ENCODE results near the gene WFDC1. TPM values are rescaled to one million over a fixed set of nuclear protein-coding genes. Genes with fewer than 3 reads are reported as not detected.

Gene WFDC1
- total and polyA plus RNA-seq, 4 donors: 1.0 to 5.2 (median 2.9) TPM

DNA sequence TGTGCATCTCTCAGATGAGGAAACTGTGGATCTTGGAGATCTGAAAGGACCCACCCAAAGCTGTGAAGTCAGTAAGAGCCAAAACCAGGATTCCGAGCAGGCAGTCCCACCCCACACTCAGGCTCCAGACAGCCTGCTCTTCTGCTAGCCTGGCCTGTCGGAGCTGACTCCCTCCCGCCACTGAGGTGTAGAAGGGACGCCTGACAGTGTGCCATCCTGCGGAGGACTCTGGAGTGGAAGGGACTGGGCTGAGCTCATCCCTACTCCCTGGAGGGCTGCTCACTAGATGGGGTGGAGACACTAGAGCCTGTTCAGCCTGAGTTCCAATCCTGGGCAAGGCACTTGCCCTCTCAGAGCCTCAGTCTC lies 36.0 kb downstream of the WFDC1 start:
- H3K27me3 ChIP-seq (ENCODE audit: control insufficient read depth in 4 of 4, insufficient read depth in 4 of 4, low read length in 3 of 4): no peaks in the 10 kb centered on the region
- H3K36me3 ChIP-seq (ENCODE audit: control insufficient read depth in 4 of 4, insufficient read depth in 3 of 4, low read depth in 1 of 4, low read length in 3 of 4): no peaks in the 10 kb centered on the region
- no peak for DNase-seq (ENCODE audit: low spot score)
- no peak overlapping the region for H3K9ac ChIP-seq (ENCODE audit: low read depth in 1 of 2, low read length in 2 of 2)
- no peak overlapping the region for H3K27ac ChIP-seq (ENCODE audit: low read depth in 1 of 2, low read length in 2 of 2)
- TF ChIP-seq EGR1 (IDR thresholded peaks at IDR 0.05; ENCODE audit: low read depth in 2 of 2): no peak
- TF ChIP-seq NR2F2 (IDR thresholded peaks at IDR 0.05): no peak
- no peak overlapping the region for H3K4me3 ChIP-seq (ENCODE audit: low read depth in 1 of 3, low read length in 3 of 3)
- H3K9me3 ChIP-seq (ENCODE audit: control insufficient read depth in 4 of 4, low read length in 3 of 4): peaks cover 0 to 10% (median 6%) of the 10 kb centered on the region in 4 donors
- H3K4me1 ChIP-seq (ENCODE audit: control insufficient read depth in 4 of 4, insufficient read depth in 4 of 4, low read length in 3 of 4): no peaks in the 10 kb centered on the region
- WGBS: 93% methylated on average over 5 of the region's 5 CpGs

DNA sequence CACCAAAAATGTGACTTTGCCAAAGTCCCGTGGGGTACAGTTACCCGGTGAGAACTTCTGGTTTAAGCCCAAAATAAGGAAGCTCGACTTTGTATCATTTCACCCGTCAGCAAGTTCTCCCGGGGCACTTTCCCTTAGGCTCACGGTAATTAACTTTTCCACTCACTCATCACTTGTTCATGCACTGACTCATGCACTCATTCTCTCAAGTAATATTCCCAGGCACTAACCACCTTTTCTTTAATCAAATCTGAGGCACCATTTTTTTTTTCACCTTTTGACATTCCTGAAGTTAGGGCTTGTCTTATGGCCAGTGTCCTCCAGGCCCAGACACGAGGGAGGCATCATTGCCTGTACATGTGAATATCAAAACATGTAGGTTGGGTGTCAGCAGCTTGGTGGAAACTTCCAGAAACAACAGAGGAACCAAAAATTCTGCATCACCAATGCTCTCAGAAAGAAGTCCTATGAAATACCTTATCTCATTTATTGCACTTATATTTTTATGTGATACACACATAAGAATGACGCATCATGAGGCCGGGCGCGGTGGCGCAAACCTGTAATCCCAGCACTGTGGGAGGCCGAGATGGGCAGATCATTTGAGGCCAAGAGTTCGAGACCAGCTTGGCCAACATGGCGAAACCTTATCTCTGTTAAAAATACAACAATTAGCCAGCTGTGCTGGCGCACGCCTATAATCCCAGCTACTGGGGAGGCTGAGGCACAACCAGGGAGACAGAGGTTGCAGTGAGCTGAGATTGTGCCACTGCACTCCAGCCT lies 37.5 kb downstream of the WFDC1 start:
- Histone ChIP-seq H3K4me1 (ENCODE audit: control insufficient read depth in 4 of 4, insufficient read depth in 4 of 4, low read length in 3 of 4) (no peaks in the 10 kb centered on the region), H3K4me3 (ENCODE audit: low read depth in 1 of 3, low read length in 3 of 3) (no peak overlapping the region), H3K27ac (ENCODE audit: low read depth in 1 of 2, low read length in 2 of 2) (no peak overlapping the region), H3K9ac (ENCODE audit: low read depth in 1 of 2, low read length in 2 of 2) (no peak overlapping the region), H3K36me3 (ENCODE audit: control insufficient read depth in 4 of 4, insufficient read depth in 3 of 4, low read depth in 1 of 4, low read length in 3 of 4) (no peaks in the 10 kb centered on the region), H3K9me3 (ENCODE audit: control insufficient read depth in 4 of 4, low read length in 3 of 4) (peaks cover 0 to 5% (median 2%) of the 10 kb centered on the region in 4 donors), H3K27me3 (ENCODE audit: control insufficient read depth in 4 of 4, insufficient read depth in 4 of 4, low read length in 3 of 4) (no peaks in the 10 kb centered on the region)
- TF ChIP-seq NR2F2 (IDR thresholded peaks at IDR 0.05) (no peak), TAF1 (conservative IDR thresholded peaks at IDR 0.05) (no peak), YY1 (IDR thresholded peaks at IDR 0.05) (no peak), EGR1 (IDR thresholded peaks at IDR 0.05; ENCODE audit: low read depth in 2 of 2) (no peak), HNF4A (conservative IDR thresholded peaks at IDR 0.05) (no peak), RXRA (IDR thresholded peaks at IDR 0.05) (no peak), MAX (IDR thresholded peaks at IDR 0.05) (no peak), RAD21 (IDR thresholded peaks at IDR 0.05) (no peak), HNF4G (IDR thresholded peaks at IDR 0.05) (no peak), FOXA1 (IDR thresholded peaks at IDR 0.05) (no peak), SP1 (IDR thresholded peaks at IDR 0.05) (no peak), FOXA2 (IDR thresholded peaks at IDR 0.05) (no peak), JUND (IDR thresholded peaks at IDR 0.05) (no peak), GABPA (IDR thresholded peaks at IDR 0.05 in 1 of 2, conservative IDR thresholded peaks at IDR 0.05 in 1 of 2) (no peak), ZBTB33 (IDR thresholded peaks at IDR 0.05) (no peak)
- TF ChIP-seq, protein P1, sequence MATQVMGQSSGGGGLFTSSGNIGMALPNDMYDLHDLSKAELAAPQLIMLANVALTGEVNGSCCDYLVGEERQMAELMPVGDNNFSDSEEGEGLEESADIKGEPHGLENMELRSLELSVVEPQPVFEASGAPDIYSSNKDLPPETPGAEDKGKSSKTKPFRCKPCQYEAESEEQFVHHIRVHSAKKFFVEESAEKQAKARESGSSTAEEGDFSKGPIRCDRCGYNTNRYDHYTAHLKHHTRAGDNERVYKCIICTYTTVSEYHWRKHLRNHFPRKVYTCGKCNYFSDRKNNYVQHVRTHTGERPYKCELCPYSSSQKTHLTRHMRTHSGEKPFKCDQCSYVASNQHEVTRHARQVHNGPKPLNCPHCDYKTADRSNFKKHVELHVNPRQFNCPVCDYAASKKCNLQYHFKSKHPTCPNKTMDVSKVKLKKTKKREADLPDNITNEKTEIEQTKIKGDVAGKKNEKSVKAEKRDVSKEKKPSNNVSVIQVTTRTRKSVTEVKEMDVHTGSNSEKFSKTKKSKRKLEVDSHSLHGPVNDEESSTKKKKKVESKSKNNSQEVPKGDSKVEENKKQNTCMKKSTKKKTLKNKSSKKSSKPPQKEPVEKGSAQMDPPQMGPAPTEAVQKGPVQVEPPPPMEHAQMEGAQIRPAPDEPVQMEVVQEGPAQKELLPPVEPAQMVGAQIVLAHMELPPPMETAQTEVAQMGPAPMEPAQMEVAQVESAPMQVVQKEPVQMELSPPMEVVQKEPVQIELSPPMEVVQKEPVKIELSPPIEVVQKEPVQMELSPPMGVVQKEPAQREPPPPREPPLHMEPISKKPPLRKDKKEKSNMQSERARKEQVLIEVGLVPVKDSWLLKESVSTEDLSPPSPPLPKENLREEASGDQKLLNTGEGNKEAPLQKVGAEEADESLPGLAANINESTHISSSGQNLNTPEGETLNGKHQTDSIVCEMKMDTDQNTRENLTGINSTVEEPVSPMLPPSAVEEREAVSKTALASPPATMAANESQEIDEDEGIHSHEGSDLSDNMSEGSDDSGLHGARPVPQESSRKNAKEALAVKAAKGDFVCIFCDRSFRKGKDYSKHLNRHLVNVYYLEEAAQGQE (IDR thresholded peaks at IDR 0.05): no peak
- TF ChIP-seq, protein P2, sequence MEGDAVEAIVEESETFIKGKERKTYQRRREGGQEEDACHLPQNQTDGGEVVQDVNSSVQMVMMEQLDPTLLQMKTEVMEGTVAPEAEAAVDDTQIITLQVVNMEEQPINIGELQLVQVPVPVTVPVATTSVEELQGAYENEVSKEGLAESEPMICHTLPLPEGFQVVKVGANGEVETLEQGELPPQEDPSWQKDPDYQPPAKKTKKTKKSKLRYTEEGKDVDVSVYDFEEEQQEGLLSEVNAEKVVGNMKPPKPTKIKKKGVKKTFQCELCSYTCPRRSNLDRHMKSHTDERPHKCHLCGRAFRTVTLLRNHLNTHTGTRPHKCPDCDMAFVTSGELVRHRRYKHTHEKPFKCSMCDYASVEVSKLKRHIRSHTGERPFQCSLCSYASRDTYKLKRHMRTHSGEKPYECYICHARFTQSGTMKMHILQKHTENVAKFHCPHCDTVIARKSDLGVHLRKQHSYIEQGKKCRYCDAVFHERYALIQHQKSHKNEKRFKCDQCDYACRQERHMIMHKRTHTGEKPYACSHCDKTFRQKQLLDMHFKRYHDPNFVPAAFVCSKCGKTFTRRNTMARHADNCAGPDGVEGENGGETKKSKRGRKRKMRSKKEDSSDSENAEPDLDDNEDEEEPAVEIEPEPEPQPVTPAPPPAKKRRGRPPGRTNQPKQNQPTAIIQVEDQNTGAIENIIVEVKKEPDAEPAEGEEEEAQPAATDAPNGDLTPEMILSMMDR (IDR thresholded peaks at IDR 0.05; ENCODE audit: low read depth, low read length, missing input control): no peak
- TF ChIP-seq, protein P3, sequence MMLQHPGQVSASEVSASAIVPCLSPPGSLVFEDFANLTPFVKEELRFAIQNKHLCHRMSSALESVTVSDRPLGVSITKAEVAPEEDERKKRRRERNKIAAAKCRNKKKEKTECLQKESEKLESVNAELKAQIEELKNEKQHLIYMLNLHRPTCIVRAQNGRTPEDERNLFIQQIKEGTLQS (IDR thresholded peaks at IDR 0.05): no peak
- 88% methylated on average over 17 of the region's 17 CpGs for WGBS
- no peak for DNase-seq (ENCODE audit: low spot score)

All from liver (tissue), 9 donors.